ENCODE data around the gene TM4SF20. TPM values are rescaled to one million over a fixed set of nuclear protein-coding genes. Genes with fewer than 3 reads are reported as not detected.

The TM4SF20 gene
- total RNA-seq, 1 experiment from 2014 or later: not detected

- no peaks in the 10 kb centered on the region for H3K9me3 ChIP-seq (ENCODE audit: low read depth, low read length, poor library complexity, severe bottlenecking)
- no TSS peak for BruUV-seq (replicated peaks)
- CTCF ChIA-PET: interaction anchor here (1.1 kb wide), 1 partner anchor 32 kb away, joined by 5 read pairs; no protein-coding TSS in a partner anchor
- POLR2A ChIA-PET (ENCODE audit: low non-redundant PET): no interaction called here
- H3K4me1 ChIP-seq (ENCODE audit: insufficient read depth, low read length, poor library complexity, severe bottlenecking): peaks cover 87% of the 10 kb centered on the region
- no peaks in the 10 kb centered on the region for H3K36me3 ChIP-seq (ENCODE audit: insufficient read depth, low read length, poor library complexity, severe bottlenecking)
- DNase-seq (ENCODE audit: low spot score): no peak
- no peak overlapping the region for H3K4me3 ChIP-seq (ENCODE audit: low read depth, low read length, poor library complexity, severe bottlenecking)
- peak overlapping the region; percentile 75 for H3K27ac ChIP-seq (ENCODE audit: low read depth, low read length, poor library complexity, severe bottlenecking)
- no peak for TF ChIP-seq EZH2 (IDR thresholded peaks at IDR 0.05; ENCODE audit: borderline replicate concordance, low read depth, low read length, poor library complexity, severe bottlenecking)
- TF ChIP-seq, protein P1, sequence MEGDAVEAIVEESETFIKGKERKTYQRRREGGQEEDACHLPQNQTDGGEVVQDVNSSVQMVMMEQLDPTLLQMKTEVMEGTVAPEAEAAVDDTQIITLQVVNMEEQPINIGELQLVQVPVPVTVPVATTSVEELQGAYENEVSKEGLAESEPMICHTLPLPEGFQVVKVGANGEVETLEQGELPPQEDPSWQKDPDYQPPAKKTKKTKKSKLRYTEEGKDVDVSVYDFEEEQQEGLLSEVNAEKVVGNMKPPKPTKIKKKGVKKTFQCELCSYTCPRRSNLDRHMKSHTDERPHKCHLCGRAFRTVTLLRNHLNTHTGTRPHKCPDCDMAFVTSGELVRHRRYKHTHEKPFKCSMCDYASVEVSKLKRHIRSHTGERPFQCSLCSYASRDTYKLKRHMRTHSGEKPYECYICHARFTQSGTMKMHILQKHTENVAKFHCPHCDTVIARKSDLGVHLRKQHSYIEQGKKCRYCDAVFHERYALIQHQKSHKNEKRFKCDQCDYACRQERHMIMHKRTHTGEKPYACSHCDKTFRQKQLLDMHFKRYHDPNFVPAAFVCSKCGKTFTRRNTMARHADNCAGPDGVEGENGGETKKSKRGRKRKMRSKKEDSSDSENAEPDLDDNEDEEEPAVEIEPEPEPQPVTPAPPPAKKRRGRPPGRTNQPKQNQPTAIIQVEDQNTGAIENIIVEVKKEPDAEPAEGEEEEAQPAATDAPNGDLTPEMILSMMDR (conservative IDR thresholded peaks at IDR 0.05; ENCODE audit: low read depth, low read length): no peak
- no peaks in the 10 kb centered on the region for H3K27me3 ChIP-seq (replicated peaks; ENCODE audit: insufficient read depth, low read depth, low read length, poor library complexity)
- intact Hi-C loops (cut with micrococcal nuclease; ENCODE audit: unreplicated experiment): no loop called here
Observed at GRCh38 chr2:227373389-227373788, 5.7 kb downstream of the TM4SF20 start.

DNA sequence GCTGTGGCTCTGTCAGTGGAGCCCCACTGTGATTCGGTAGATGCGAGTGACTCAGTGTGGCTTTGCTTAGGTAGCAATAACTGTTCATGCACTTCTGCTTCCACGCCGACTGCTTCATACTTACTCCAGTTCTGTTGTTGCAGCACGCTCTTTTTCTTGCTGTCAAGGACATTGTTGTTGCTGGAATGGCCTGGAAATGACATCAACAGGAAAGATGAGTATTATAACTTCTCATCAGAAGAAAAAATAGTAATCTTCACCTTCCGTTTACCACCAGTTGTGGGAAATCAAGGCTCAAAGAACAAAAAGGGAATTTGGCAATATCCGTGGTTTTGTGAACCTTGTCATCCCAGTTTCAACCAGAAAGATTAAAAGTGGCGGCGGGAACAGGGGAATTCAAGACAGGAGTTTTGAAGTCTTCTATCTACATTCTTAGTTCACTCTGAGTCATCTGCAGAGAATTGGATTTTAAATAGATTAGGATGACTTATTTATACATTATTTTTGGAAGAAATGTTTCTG, 8.3 kb downstream of the TM4SF20 start:
- ChIA-PET CTCF (no interaction called here), POLR2A (ENCODE audit: low non-redundant PET) (no interaction called here)
- H3K9me3 ChIP-seq (ENCODE audit: low read depth, low read length, poor library complexity, severe bottlenecking): no peaks in the 10 kb centered on the region
- TF ChIP-seq EZH2 (IDR thresholded peaks at IDR 0.05; ENCODE audit: borderline replicate concordance, low read depth, low read length, poor library complexity, severe bottlenecking): no peak
- H3K36me3 ChIP-seq (ENCODE audit: insufficient read depth, low read length, poor library complexity, severe bottlenecking): no peaks in the 10 kb centered on the region
- intact Hi-C loops (cut with micrococcal nuclease; ENCODE audit: unreplicated experiment): no loop called here
- peak; percentile 61 for DNase-seq (ENCODE audit: low spot score)
- no peaks in the 10 kb centered on the region for H3K27me3 ChIP-seq (replicated peaks; ENCODE audit: insufficient read depth, low read depth, low read length, poor library complexity)
- H3K4me1 ChIP-seq (ENCODE audit: insufficient read depth, low read length, poor library complexity, severe bottlenecking): peaks cover 67% of the 10 kb centered on the region
- no TSS peak for BruUV-seq (replicated peaks)
- no peak overlapping the region for H3K4me3 ChIP-seq (ENCODE audit: low read depth, low read length, poor library complexity, severe bottlenecking)
- peak overlapping the region; percentile 71 for H3K27ac ChIP-seq (ENCODE audit: low read depth, low read length, poor library complexity, severe bottlenecking)

DNA sequence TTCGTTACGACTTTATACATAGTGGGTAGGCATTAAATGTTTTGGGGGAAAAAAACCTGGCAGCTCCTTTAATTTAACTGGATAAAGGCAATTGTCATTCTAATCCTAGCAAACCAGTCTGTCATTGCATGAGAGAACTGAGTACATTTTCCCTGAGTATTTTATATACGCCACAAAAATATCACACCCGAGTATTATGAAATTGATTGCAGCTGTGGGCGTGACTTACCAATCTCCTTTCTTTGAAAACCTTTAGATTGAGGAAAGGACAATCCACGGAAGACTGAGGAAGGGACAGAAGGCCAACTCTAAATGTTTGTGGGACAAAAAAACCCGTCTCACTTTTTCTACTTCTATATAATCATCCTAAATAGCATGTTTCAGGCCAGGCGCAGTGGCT, 9.0 kb downstream of the TM4SF20 start:
- H3K27ac ChIP-seq (ENCODE audit: low read depth, low read length, poor library complexity, severe bottlenecking): no peak overlapping the region
- POLR2A ChIA-PET (ENCODE audit: low non-redundant PET): no interaction called here
- TF ChIP-seq, protein P1 (conservative IDR thresholded peaks at IDR 0.05; ENCODE audit: low read depth, low read length): no peak

GRCh38 chr2:227368574-227368973, 10.5 kb downstream of the TM4SF20 start:
- no peak overlapping the region for H3K4me3 ChIP-seq (ENCODE audit: low read depth, low read length, poor library complexity, severe bottlenecking)
- TF ChIP-seq, protein P1 (conservative IDR thresholded peaks at IDR 0.05; ENCODE audit: low read depth, low read length): no peak
- TF ChIP-seq EZH2 (IDR thresholded peaks at IDR 0.05; ENCODE audit: borderline replicate concordance, low read depth, low read length, poor library complexity, severe bottlenecking): no peak
- CTCF ChIA-PET: no interaction called here
- no peaks in the 10 kb centered on the region for H3K9me3 ChIP-seq (ENCODE audit: low read depth, low read length, poor library complexity, severe bottlenecking)
- no peak for DNase-seq (ENCODE audit: low spot score)
- peaks cover 66% of the 10 kb centered on the region for H3K4me1 ChIP-seq (ENCODE audit: insufficient read depth, low read length, poor library complexity, severe bottlenecking)
- H3K27me3 ChIP-seq (replicated peaks; ENCODE audit: insufficient read depth, low read depth, low read length, poor library complexity): no peaks in the 10 kb centered on the region
- POLR2A ChIA-PET (ENCODE audit: low non-redundant PET): no interaction called here
- no TSS peak for BruUV-seq (replicated peaks)
- intact Hi-C loops (cut with micrococcal nuclease; ENCODE audit: unreplicated experiment): no loop called here
- peak overlapping the region; percentile 19 for H3K27ac ChIP-seq (ENCODE audit: low read depth, low read length, poor library complexity, severe bottlenecking)
- H3K36me3 ChIP-seq (ENCODE audit: insufficient read depth, low read length, poor library complexity, severe bottlenecking): no peaks in the 10 kb centered on the region

More for the DNA sequence above, 9.0 kb downstream of the TM4SF20 start:
- no TSS peak for BruUV-seq (replicated peaks)
- H3K27me3 ChIP-seq (replicated peaks; ENCODE audit: insufficient read depth, low read depth, low read length, poor library complexity): no peaks in the 10 kb centered on the region
- no peak overlapping the region for H3K4me3 ChIP-seq (ENCODE audit: low read depth, low read length, poor library complexity, severe bottlenecking)
- peaks cover 66% of the 10 kb centered on the region for H3K4me1 ChIP-seq (ENCODE audit: insufficient read depth, low read length, poor library complexity, severe bottlenecking)
- no peak for DNase-seq (ENCODE audit: low spot score)
- no peaks in the 10 kb centered on the region for H3K36me3 ChIP-seq (ENCODE audit: insufficient read depth, low read length, poor library complexity, severe bottlenecking)
- CTCF ChIA-PET: no interaction called here
- no peaks in the 10 kb centered on the region for H3K9me3 ChIP-seq (ENCODE audit: low read depth, low read length, poor library complexity, severe bottlenecking)
- intact Hi-C loops (cut with micrococcal nuclease; ENCODE audit: unreplicated experiment): no loop called here

Data from A673 (cell line).